ENCODE results near the gene KRTAP3-1. TPM values are rescaled to one million over a fixed set of nuclear protein-coding genes. Genes with fewer than 3 reads are reported as not detected.

Gene KRTAP3-1
- total RNA-seq, 2 donors from 2014 or later: not detected

- Histone ChIP-seq H3K9me3 (no peaks in the 10 kb centered on the region), H3K4me1 (no peaks in the 10 kb centered on the region), H3K27me3 (no peaks in the 10 kb centered on the region), H3K4me3 (no peak overlapping the region), H3K27ac (no peak overlapping the region), H3K36me3 (no peaks in the 10 kb centered on the region)
- no peak for DNase-seq (ENCODE audit: low spot score)
- no peak for TF ChIP-seq CTCF (IDR thresholded peaks at IDR 0.05)
Measured at GRCh38 chr17:41018541-41018940, 9.6 kb upstream of the KRTAP3-1 start.

DNA sequence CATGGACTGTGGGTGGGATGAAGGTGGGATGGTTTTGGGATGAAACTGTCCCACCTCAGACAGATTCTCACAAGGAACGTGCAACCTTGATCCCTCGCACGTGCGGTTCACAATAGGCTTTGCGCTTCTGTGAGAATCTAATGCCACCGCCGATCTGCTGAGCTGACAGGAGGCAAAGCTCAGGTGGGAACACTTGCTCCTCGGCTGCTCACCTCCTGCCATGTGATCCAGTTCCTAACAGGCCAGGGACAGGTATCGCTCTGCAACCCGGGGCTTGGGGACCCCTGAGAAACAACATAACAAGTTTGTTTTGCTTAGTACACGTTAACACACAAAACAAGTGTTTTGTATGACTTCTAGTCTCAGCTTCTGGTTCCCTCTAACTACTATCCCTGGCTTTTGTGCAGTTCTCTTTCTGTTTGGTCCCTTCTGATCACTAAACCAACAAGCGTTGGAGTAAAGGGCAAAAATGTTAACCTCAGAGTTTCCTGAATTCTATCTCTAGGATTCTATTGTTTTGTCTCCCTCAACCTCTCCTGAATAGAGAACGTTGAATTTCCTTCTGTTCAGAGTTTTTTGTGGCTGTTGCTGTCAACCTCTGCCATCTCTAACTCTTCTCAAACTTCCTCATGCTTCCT, 7.8 kb upstream of the KRTAP3-1 start:
- DNase-seq (ENCODE audit: low spot score): no peak
- no peak for TF ChIP-seq CTCF (IDR thresholded peaks at IDR 0.05)
- H3K4me3 ChIP-seq: no peak overlapping the region
- no peaks in the 10 kb centered on the region for H3K36me3 ChIP-seq
- H3K27me3 ChIP-seq: no peaks in the 10 kb centered on the region
- no peaks in the 10 kb centered on the region for H3K4me1 ChIP-seq
- H3K27ac ChIP-seq: no peak overlapping the region
- no peaks in the 10 kb centered on the region for H3K9me3 ChIP-seq

- Histone ChIP-seq H3K27ac (no peak overlapping the region), H3K4me1 (no peaks in the 10 kb centered on the region), H3K4me3 (no peak overlapping the region), H3K36me3 (no peaks in the 10 kb centered on the region), H3K9me3 (no peaks in the 10 kb centered on the region), H3K27me3 (no peaks in the 10 kb centered on the region)
- no peak for DNase-seq (ENCODE audit: low spot score)
- no peak for TF ChIP-seq CTCF (IDR thresholded peaks at IDR 0.05)
Measured at GRCh38 chr17:41015454-41015853, 6.5 kb upstream of the KRTAP3-1 start.

DNA sequence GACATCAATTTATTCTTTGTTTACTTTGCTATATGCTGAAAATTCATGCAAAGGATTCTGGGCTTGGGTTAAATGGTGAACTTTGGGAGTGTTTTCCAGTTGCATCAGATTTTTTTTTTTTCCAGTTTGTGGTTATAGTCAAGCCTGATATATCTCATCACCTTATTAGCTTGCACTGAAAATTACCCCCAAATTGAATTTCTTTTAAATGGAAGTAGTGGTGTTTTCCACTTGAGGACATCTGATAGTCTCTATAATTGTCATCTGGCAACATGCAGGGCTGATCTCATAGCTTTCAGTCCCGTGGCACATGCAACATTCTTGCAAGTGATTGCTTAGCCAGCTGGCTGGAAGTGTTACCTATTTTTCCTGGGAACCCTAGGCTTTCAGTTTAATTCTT, 4.7 kb upstream of the KRTAP3-1 start:
- H3K36me3 ChIP-seq: no peaks in the 10 kb centered on the region
- H3K4me3 ChIP-seq: no peak overlapping the region
- no peaks in the 10 kb centered on the region for H3K27me3 ChIP-seq
- TF ChIP-seq CTCF (IDR thresholded peaks at IDR 0.05): no peak
- DNase-seq (ENCODE audit: low spot score): no peak
- H3K27ac ChIP-seq: no peak overlapping the region
- H3K4me1 ChIP-seq: no peaks in the 10 kb centered on the region
- no peaks in the 10 kb centered on the region for H3K9me3 ChIP-seq

GRCh38 chr17:41013181-41013580, 4.3 kb upstream of the KRTAP3-1 start:
- Histone ChIP-seq H3K4me3 (no peak overlapping the region), H3K4me1 (no peaks in the 10 kb centered on the region), H3K9me3 (no peaks in the 10 kb centered on the region), H3K36me3 (no peaks in the 10 kb centered on the region), H3K27ac (no peak overlapping the region), H3K27me3 (no peaks in the 10 kb centered on the region)
- TF ChIP-seq CTCF (IDR thresholded peaks at IDR 0.05): no peak
- no peak for DNase-seq (ENCODE audit: low spot score)
